ENCODE measurements around the gene TRAF3IP1.

The TRAF3IP1 gene

GRCh38 chr2:238282861-238283738 lies 37.2 kb upstream of the TRAF3IP1 start:
- ChIA-PET POLR2A (no interaction called here), CTCF (no interaction called here)
- no peak for DNase-seq (ENCODE audit: extremely low spot score)
- TF ChIP-seq TARDBP (IDR thresholded peaks at IDR 0.05) (no peak), FOXM1 (IDR thresholded peaks at IDR 0.05; ENCODE audit: borderline replicate concordance) (no peak), SP1 (IDR thresholded peaks at IDR 0.05) (no peak), ZNF384 (IDR thresholded peaks at IDR 0.05) (no peak), ELF4 (IDR thresholded peaks at IDR 0.05) (no peak), HDGF (IDR thresholded peaks at IDR 0.05; ENCODE audit: borderline replicate concordance) (no peak)

- CTCF ChIA-PET = no interaction called here
- POLR2A ChIA-PET = no interaction called here
- TF ChIP-seq LEF1 (IDR thresholded peaks at IDR 0.05; ENCODE audit: borderline replicate concordance) (no peak), CTBP1 (IDR thresholded peaks at IDR 0.05; ENCODE audit: borderline replicate concordance) (no peak), SP1 (IDR thresholded peaks at IDR 0.05) (no peak)
- no peak for DNase-seq (ENCODE audit: extremely low spot score)
Observed at GRCh38 chr2:238284802-238285515, 35.4 kb upstream of the TRAF3IP1 start.

DNA sequence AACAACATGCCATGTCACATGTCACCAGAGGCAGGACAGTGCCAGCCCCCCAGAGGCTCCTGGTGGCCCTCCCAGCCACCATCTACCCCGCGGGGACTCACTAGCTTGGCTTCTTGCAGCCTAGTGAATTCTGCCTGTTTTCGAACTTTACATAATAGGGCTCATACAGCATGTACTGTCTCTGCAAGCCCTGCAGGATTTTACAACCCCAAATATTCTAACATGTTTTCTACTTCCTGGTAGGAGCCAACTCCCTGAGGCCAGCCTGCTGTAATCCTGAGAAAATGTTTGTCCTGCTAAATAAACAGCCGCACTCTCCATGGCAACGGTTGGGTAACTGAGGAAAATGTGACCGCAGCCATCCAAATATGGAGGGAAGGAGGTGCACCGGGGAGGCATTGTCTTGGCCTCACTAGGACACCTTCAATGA lies 34.6 kb upstream of the TRAF3IP1 start:
- DNase-seq (ENCODE audit: extremely low spot score) = peak; percentile 27
- no peak for TF ChIP-seq BHLHE40 (IDR thresholded peaks at IDR 0.05; ENCODE audit: borderline replicate concordance)
- no peak for TF ChIP-seq ELF4 (IDR thresholded peaks at IDR 0.05)
- TF ChIP-seq SUZ12 (IDR thresholded peaks at IDR 0.05) = no peak
- TF ChIP-seq L3MBTL2 (conservative IDR thresholded peaks at IDR 0.05) = no peak
- TF ChIP-seq, protein P1, sequence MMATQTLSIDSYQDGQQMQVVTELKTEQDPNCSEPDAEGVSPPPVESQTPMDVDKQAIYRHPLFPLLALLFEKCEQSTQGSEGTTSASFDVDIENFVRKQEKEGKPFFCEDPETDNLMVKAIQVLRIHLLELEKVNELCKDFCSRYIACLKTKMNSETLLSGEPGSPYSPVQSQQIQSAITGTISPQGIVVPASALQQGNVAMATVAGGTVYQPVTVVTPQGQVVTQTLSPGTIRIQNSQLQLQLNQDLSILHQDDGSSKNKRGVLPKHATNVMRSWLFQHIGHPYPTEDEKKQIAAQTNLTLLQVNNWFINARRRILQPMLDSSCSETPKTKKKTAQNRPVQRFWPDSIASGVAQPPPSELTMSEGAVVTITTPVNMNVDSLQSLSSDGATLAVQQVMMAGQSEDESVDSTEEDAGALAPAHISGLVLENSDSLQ (IDR thresholded peaks at IDR 0.05) = no peak
- TF ChIP-seq FOXM1 (IDR thresholded peaks at IDR 0.05; ENCODE audit: borderline replicate concordance) = no peak
- TF ChIP-seq TARDBP (IDR thresholded peaks at IDR 0.05) = no peak
- no peak for TF ChIP-seq HDGF (IDR thresholded peaks at IDR 0.05; ENCODE audit: borderline replicate concordance)
- no peak for TF ChIP-seq SP1 (IDR thresholded peaks at IDR 0.05)
- TF ChIP-seq ZNF384 (IDR thresholded peaks at IDR 0.05) = no peak
- no peak for TF ChIP-seq CTBP1 (IDR thresholded peaks at IDR 0.05; ENCODE audit: borderline replicate concordance)
- no peak for TF ChIP-seq FOXK2 (IDR thresholded peaks at IDR 0.05)
- no peak for TF ChIP-seq NFRKB (IDR thresholded peaks at IDR 0.05)
- TF ChIP-seq ARNT (IDR thresholded peaks at IDR 0.05) = no peak
- TF ChIP-seq LEF1 (IDR thresholded peaks at IDR 0.05; ENCODE audit: borderline replicate concordance) = no peak
- POLR2A ChIA-PET = no interaction called here
- CTCF ChIA-PET = interaction anchor here (0.5 kb wide), 1 partner anchor 228 kb away, joined by 3 read pairs; no protein-coding TSS in a partner anchor

DNA sequence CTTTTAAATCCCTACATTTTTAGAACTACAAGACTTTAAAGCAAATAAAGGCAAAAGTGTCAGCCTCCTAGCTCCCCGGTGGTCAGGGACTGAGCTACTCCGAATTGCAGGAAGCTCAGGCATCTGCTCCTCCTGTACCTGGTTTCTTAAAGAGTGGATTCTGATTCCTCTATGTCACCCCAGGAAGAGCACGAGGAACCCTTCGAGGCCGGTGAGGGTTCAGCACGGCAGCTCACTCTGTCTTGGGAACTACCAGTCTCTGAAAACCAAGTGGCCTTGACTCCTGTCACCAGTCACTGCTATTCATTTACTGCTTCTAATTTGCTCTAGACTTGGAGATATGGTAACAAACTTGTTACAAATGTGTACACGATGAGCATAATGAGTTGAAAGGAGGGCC lies 34.2 kb upstream of the TRAF3IP1 start:
- TF ChIP-seq FOXK2 (IDR thresholded peaks at IDR 0.05) (no peak), TARDBP (IDR thresholded peaks at IDR 0.05) (no peak), SP1 (IDR thresholded peaks at IDR 0.05) (no peak), LEF1 (IDR thresholded peaks at IDR 0.05; ENCODE audit: borderline replicate concordance) (no peak), CTBP1 (IDR thresholded peaks at IDR 0.05; ENCODE audit: borderline replicate concordance) (no peak), ZNF384 (IDR thresholded peaks at IDR 0.05) (no peak), BHLHE40 (IDR thresholded peaks at IDR 0.05; ENCODE audit: borderline replicate concordance) (no peak)
- TF ChIP-seq, protein P1 (IDR thresholded peaks at IDR 0.05) = no peak
- POLR2A ChIA-PET = no interaction called here
- CTCF ChIA-PET = interaction anchor here (0.5 kb wide), 1 partner anchor 228 kb away, joined by 3 read pairs; no protein-coding TSS in a partner anchor
- DNase-seq (ENCODE audit: extremely low spot score) = no peak

- TF ChIP-seq HDGF (IDR thresholded peaks at IDR 0.05; ENCODE audit: borderline replicate concordance) = no peak
- TF ChIP-seq SP1 (IDR thresholded peaks at IDR 0.05) = no peak
- no peak for TF ChIP-seq SUZ12 (IDR thresholded peaks at IDR 0.05)
- TF ChIP-seq ELF4 (IDR thresholded peaks at IDR 0.05) = no peak
- TF ChIP-seq FOXA1 (IDR thresholded peaks at IDR 0.05) = no peak
- TF ChIP-seq, protein P1 (IDR thresholded peaks at IDR 0.05) = no peak
- no peak for TF ChIP-seq CTBP1 (IDR thresholded peaks at IDR 0.05; ENCODE audit: borderline replicate concordance)
- TF ChIP-seq NFRKB (IDR thresholded peaks at IDR 0.05) = no peak
- no peak for TF ChIP-seq ZNF384 (IDR thresholded peaks at IDR 0.05)
- TF ChIP-seq LEF1 (IDR thresholded peaks at IDR 0.05; ENCODE audit: borderline replicate concordance) = no peak
- TF ChIP-seq FOXK2 (IDR thresholded peaks at IDR 0.05) = no peak
- POLR2A ChIA-PET = no interaction called here
- no peak for DNase-seq (ENCODE audit: extremely low spot score)
- CTCF ChIA-PET = no interaction called here
Observed at GRCh38 chr2:238286551-238286950, 33.8 kb upstream of the TRAF3IP1 start.
